Adrenal gland (tissue), 19 donors: ENCODE results near the gene OR13A1. TPM values are rescaled to one million over a fixed set of nuclear protein-coding genes. Genes with fewer than 3 reads are reported as not detected.
"Not testable (repeated sequence)": the region's sequence is repeated elsewhere in the genome, so short reads cannot be mapped to it uniquely, and the experiment has no call there.

Source experiments
- DNase-seq, 7 donors: peaks; one replicate each; pipeline ENCODE4 v3.0.0-alpha.2; 2019 to 2020
- H3K27ac ChIP-seq, 5 donors: fragments of 200-600 bp; sonication (generic) in 4 of 5; 1 replicate in 3 of 5; 2 replicates in 2 of 5; pipeline versions ENCODE4 v1.5.1 to v1.8.0; 2016 to 2020; ENCODE audit warnings: mild to moderate bottlenecking in 1 of 5
- H3K27me3 ChIP-seq: fragments of 200-600 bp; 2 replicates; pipeline ENCODE4 v1.8.0; 2021
- H3K36me3 ChIP-seq, 2 donors: fragments of 200-600 bp; replicated peaks in 1 of 2; 1 replicate in 1 of 2; 2 replicates in 1 of 2; pipeline versions ENCODE4 v1.5.1 to v1.8.0; 2018 to 2022
- H3K4me1 ChIP-seq, 2 donors: fragments of 200-600 bp; replicated peaks in 1 of 2; 1 replicate in 1 of 2; 2 replicates in 1 of 2; pipeline versions ENCODE4 v1.5.1 to v1.8.0; 2018 to 2021
- H3K4me3 ChIP-seq, 4 donors: fragments of 200-600 bp; sonication (generic) in 3 of 4; one replicate each; pipeline ENCODE4 v1.5.1; 2016 to 2018
- H3K9me3 ChIP-seq, 3 donors: fragments of 200-600 bp; sonication (generic) in 1 of 3; replicated peaks in 1 of 3; 1 replicate in 2 of 3; 2 replicates in 1 of 3; pipeline versions ENCODE4 v1.5.1 to v1.8.0; 2016 to 2021
- CTCF ChIP-seq, 6 experiments: fragments of 450-650 bp in 4 of 6; fragments of 200-600 bp in 2 of 6; sonication (generic) in 1 of 6; IDR thresholded peaks; 1 replicate in 5 of 6; 2 replicates in 1 of 6; pipeline versions ENCODE4 v1.5.1 to v1.8.0; 2016 to 2021; ENCODE audit warnings: antibody characterized with exemption in 6 of 6, mild to moderate bottlenecking in 2 of 6, moderate library complexity in 1 of 6
- POLR2A ChIP-seq, 2 donors: fragments of 450-650 bp; IDR thresholded peaks; one replicate each; pipeline ENCODE4 v1.6.1; 2017; ENCODE audit warnings: antibody characterized with exemption in 2 of 2, mild to moderate bottlenecking in 2 of 2, moderate library complexity in 1 of 2
- WGBS, 4 donors: extraction: QIAGEN DNeasy Blood & Tissue Kit in 2 of 4; methylation state at CpG; one replicate each; pipeline versions ENCODE4 v1.1.5 to v1.1.7; 2013 to 2017; 5-methylcytosine and 5-hydroxymethylcytosine counted together
- intact Hi-C, 2 donors: fragments of 100-400 bp; cut with DNase I; formaldehyde crosslinking; loops; one replicate each; pipeline versions ENCODE4 v1.14.1 to v1.15.0; 2022 to 2023
- long read RNA-seq, 10 donors: library from polyadenylated mRNA in 3 of 10; unstranded in 2 of 10; stranded (forward) in 1 of 10; transcript quantifications; one replicate each; pipeline ENCODE4 v2.0.0 and lab custom pipeline, GENCODE V29; 2021 to 2026
- polyA plus RNA-seq, 3 donors: library from polyadenylated mRNA; stranded (reverse); fragments of 200-250 nt in 2 of 3; fragments of 350-450 nt in 1 of 3; fragmentation: Illumina TruSeq in 1 of 3; extraction: RNeasy Lipid Tissue Mini Kit (QIAGEN cat#74804) in 1 of 3; gene quantifications; one replicate each; pipeline ENCODE4 v1.2.3, GENCODE V29; 2013 to 2014
- total RNA-seq, 9 donors: library from RNA; depleted of rRNA in 4 of 9; stranded (reverse); fragments of >200 nt in 4 of 9; fragments of 120-200 nt in 1 of 9; fragmentation: NEBNext Ultra II Directional in 1 of 9; extraction: Animal tissue kit (Norgen Biotek cat#: 25700) in 1 of 9; gene quantifications; one replicate each; pipeline versions ENCODE4 v1.1.0 to v1.2.4, GENCODE V29; 2013 to 2023
- donor health status: healthy with polysubstance abuse.
- donor health status: Bipolar disorder and iron deficiency.
- donor health status: DM: yes; HTN: yes; CAD: no.
- donor health status: DM: no; HTN: no; CAD: no.
- donor health status: DM: no; HTN: no; CAD: no.
- donor health status: DM: yes; HTN: yes; CAD: no.

Gene OR13A1
- under 1 TPM in 1 of 9 donors, not detected in 8; 0.14 TPM for total RNA-seq
- under 1 TPM in 1 of 3 donors, not detected in 2; 0.03 TPM for polyA plus RNA-seq
- long read RNA-seq, donor 1: 0 reads
- long read RNA-seq, donor 2: 0 reads
- long read RNA-seq, donor 3: 0 reads
- long read RNA-seq, donor 4: 0 reads
- long read RNA-seq, donor 5: 0 reads
- long read RNA-seq, donor 6: 0 reads
- long read RNA-seq, donor 7: 0 reads
- long read RNA-seq, donor 8: 0 reads
- long read RNA-seq, donor 9: 0 reads
- long read RNA-seq, donor 10: 0 reads

- Histone ChIP-seq H3K4me3 (no peak within 1 kb of the TSS), H3K27me3 (no peaks in the 10 kb centered on the region), H3K36me3 (no peaks in the 10 kb centered on the region), H3K9me3 (peaks cover 0 to 7% (median 0%) of the 10 kb centered on the region in 3 donors), H3K4me1 (no peaks in the 10 kb centered on the region), H3K27ac (no peak within 1 kb of the TSS)
- WGBS, 4 donors: 71 to 85% (median 76%) methylated on average over 2 of the region's 2 CpGs
- intact Hi-C loops: no loop called here
- no peak for DNase-seq
- TF ChIP-seq POLR2A (IDR thresholded peaks at IDR 0.05) (no peak), CTCF (IDR thresholded peaks at IDR 0.05) (no peak)
Observed at GRCh38 chr10:45315508-45315907, at the start of gene OR13A1. OR13A1 (minus strand) TSS chr10:45315608; CDS start chr10:45304422, 11,186 bp downstream.

GRCh38 chr10:45361983-45362799 lies 46.8 kb upstream of the OR13A1 start:
- H3K27me3 ChIP-seq, H3K9me3 ChIP-seq, H3K4me1 ChIP-seq, intact Hi-C loops, H3K4me3 ChIP-seq, DNase-seq, H3K27ac ChIP-seq, H3K36me3 ChIP-seq: not testable (repeated sequence)
- WGBS, 4 donors: 61 to 67% (median 66%) methylated on average over 17 to 18 of the region's 18 CpGs

GRCh38 chr10:45358961-45359360 lies 43.6 kb upstream of the OR13A1 start:
- H3K9me3 ChIP-seq, H3K36me3 ChIP-seq, H3K4me3 ChIP-seq, H3K4me1 ChIP-seq, intact Hi-C loops, H3K27ac ChIP-seq, H3K27me3 ChIP-seq, DNase-seq: not testable (repeated sequence)
- 64 to 76% (median 72%) methylated on average over 5 to 7 of the region's 7 CpGs for WGBS, 4 donors

- no peaks in the 10 kb centered on the region for H3K27me3 ChIP-seq
- intact Hi-C loops: no loop called here
- H3K9me3 ChIP-seq: no peaks in the 10 kb centered on the region
- no peak overlapping the region for H3K4me3 ChIP-seq
- no peak for DNase-seq
- H3K27ac ChIP-seq: no peak overlapping the region
- no peaks in the 10 kb centered on the region for H3K36me3 ChIP-seq
- no peaks in the 10 kb centered on the region for H3K4me1 ChIP-seq
- TF ChIP-seq CTCF (IDR thresholded peaks at IDR 0.05) (no peak), POLR2A (IDR thresholded peaks at IDR 0.05) (no peak)
- 78 to 88% (median 83%) methylated on average over 4 of the region's 4 CpGs for WGBS, 4 donors
Observed at GRCh38 chr10:45355494-45355893, 40.1 kb upstream of the OR13A1 start.

- Histone ChIP-seq H3K9me3 (no peaks in the 10 kb centered on the region), H3K4me3 (no peak overlapping the region), H3K36me3 (no peaks in the 10 kb centered on the region), H3K27me3 (no peaks in the 10 kb centered on the region), H3K27ac (no peak overlapping the region), H3K4me1 (no peaks in the 10 kb centered on the region)
- 55 to 65% (median 60%) methylated on average over 3 of the region's 3 CpGs for WGBS, 4 donors
- intact Hi-C loops: no loop called here
- DNase-seq: peak in 6 of 7 donors; percentile 46 to 67 (median 54)
- no peak for TF ChIP-seq POLR2A (IDR thresholded peaks at IDR 0.05)
- TF ChIP-seq CTCF (IDR thresholded peaks at IDR 0.05): no peak
Observed at GRCh38 chr10:45354261-45354660, 38.9 kb upstream of the OR13A1 start.
